ENCODE measurements around the gene ARHGAP15.

- TF ChIP-seq CTCF (conservative IDR thresholded peaks at IDR 0.05) (no peak), EZH2 (IDR thresholded peaks at IDR 0.05; ENCODE audit: low read depth) (no peak)
Measured at GRCh38 chr2:143640826-143641225, 511.6 kb downstream of the ARHGAP15 start.
